Tibial artery (tissue), 4 donors: ENCODE results near the gene FBXO48.

Experiments
- DNase-seq, 2 donors: peaks; one replicate each; pipeline ENCODE4 v3.0.0-alpha.2; 2019
- H3K27ac ChIP-seq, 2 donors: fragments of 200-600 bp; sonication (generic) in 1 of 2; 1 replicate in 1 of 2; 2 replicates in 1 of 2; pipeline ENCODE4 v1.5.1; 2018 to 2019; ENCODE audit warnings: mild to moderate bottlenecking in 1 of 2
- H3K27me3 ChIP-seq, 2 donors: fragments of 200-600 bp; sonication (generic) in 1 of 2; one replicate each; pipeline versions ENCODE4 v1.5.1 to v1.6.0; 2016 to 2019
- H3K36me3 ChIP-seq, 3 donors: fragments of 200-600 bp; sonication (generic) in 2 of 3; one replicate each; pipeline ENCODE4 v1.5.1; 2016 to 2019; ENCODE audit warnings: mild to moderate bottlenecking in 2 of 3
- H3K4me1 ChIP-seq, 4 donors: fragments of 200-600 bp; sonication (generic) in 2 of 4; 1 replicate in 3 of 4; 2 replicates in 1 of 4; pipeline ENCODE4 v1.5.1; 2016 to 2019
- H3K4me3 ChIP-seq, 2 donors: fragments of 200-600 bp; sonication (generic) in 1 of 2; 1 replicate in 1 of 2; 2 replicates in 1 of 2; pipeline ENCODE4 v1.5.1; 2018 to 2019; ENCODE audit warnings: mild to moderate bottlenecking in 2 of 2
- H3K9me3 ChIP-seq, 3 donors: fragments of 200-600 bp; sonication (generic) in 1 of 3; one replicate each; pipeline ENCODE4 v1.5.1; 2016 to 2019
- intact Hi-C: fragments of 100-400 bp; cut with DNase I; formaldehyde crosslinking; loops from one replicate; pipeline ENCODE4 v1.15.0; 2023; ENCODE audit warnings: low total_unique reads
- TF ChIP-seq, protein P1 (sequence below), 2 experiments: fragments of 200-600 bp in 1 of 2; fragments of 450-650 bp in 1 of 2; IDR thresholded peaks; one replicate each; pipeline ENCODE4 v1.5.1; 2017 to 2019; ENCODE audit warnings: antibody characterized with exemption in 2 of 2, mild to moderate bottlenecking in 1 of 2, moderate library complexity in 1 of 2

Gene FBXO48

DNA sequence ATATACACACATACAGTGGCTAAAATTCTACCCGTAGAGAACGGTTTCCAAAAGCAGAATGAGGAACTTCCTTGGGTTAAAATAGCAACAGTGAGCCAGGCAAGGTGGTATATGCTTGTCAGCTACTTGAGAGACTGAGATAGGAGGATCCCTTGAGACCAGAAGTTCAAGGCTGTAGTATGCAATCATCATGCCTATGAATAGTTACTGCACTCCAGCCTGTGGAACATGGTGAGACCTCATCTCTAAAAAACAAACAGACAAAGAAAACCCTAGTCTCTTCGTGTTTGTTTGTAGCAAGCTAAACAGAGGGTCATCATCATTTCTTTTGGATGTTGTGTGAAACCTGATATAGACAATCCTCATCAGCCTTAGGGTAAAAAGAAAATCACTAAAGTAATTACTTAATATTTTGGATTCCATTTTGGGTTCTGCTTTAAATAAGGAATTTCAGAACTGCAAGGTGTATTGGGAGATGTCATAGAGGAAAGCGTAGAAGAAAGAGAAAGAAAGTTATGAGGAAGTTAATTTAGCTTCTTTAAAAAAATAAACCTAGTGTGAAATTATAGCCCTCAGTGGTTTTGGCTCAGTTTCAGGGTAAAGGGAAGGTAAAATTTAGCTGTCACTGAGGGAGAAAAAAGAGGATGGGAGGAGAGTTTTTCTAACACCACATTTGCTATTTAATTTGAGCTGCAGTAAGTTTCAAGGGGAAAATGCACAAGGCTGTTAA lies 55.5 kb downstream of the FBXO48 start:
- Histone ChIP-seq H3K36me3 (no peaks in the 10 kb centered on the region), H3K9me3 (no peaks in the 10 kb centered on the region), H3K4me1 (no peaks in the 10 kb centered on the region), H3K27me3 (no peaks in the 10 kb centered on the region), H3K4me3 (no peak overlapping the region), H3K27ac (no peak overlapping the region)
- TF ChIP-seq, protein P1, sequence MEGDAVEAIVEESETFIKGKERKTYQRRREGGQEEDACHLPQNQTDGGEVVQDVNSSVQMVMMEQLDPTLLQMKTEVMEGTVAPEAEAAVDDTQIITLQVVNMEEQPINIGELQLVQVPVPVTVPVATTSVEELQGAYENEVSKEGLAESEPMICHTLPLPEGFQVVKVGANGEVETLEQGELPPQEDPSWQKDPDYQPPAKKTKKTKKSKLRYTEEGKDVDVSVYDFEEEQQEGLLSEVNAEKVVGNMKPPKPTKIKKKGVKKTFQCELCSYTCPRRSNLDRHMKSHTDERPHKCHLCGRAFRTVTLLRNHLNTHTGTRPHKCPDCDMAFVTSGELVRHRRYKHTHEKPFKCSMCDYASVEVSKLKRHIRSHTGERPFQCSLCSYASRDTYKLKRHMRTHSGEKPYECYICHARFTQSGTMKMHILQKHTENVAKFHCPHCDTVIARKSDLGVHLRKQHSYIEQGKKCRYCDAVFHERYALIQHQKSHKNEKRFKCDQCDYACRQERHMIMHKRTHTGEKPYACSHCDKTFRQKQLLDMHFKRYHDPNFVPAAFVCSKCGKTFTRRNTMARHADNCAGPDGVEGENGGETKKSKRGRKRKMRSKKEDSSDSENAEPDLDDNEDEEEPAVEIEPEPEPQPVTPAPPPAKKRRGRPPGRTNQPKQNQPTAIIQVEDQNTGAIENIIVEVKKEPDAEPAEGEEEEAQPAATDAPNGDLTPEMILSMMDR (IDR thresholded peaks at IDR 0.05) = no peak
- DNase-seq = no peak
- intact Hi-C loops = no loop called here
